GM18870 (cell line): Measurements from ENCODE around the gene GTF2H4.
"Not testable (repeated sequence)": the region's sequence is repeated elsewhere in the genome, so short reads cannot be mapped to it uniquely, and the experiment has no call there.

Source experiments
- ATAC-seq: cut with Tn5 transposase; IDR thresholded peaks from one replicate; pipeline ENCODE4 v1.9.1; 2021; ENCODE audit warnings: moderate library complexity; ENCODE audit not compliant: unreplicated experiment

The GTF2H4 gene

GRCh38 chr6:30917487-30917886 is 9.5 kb downstream of the GTF2H4 start:
- no peak for ATAC-seq

- no peak for ATAC-seq
Measured at GRCh38 chr6:30918670-30919069, 10.7 kb downstream of the GTF2H4 start.

DNA sequence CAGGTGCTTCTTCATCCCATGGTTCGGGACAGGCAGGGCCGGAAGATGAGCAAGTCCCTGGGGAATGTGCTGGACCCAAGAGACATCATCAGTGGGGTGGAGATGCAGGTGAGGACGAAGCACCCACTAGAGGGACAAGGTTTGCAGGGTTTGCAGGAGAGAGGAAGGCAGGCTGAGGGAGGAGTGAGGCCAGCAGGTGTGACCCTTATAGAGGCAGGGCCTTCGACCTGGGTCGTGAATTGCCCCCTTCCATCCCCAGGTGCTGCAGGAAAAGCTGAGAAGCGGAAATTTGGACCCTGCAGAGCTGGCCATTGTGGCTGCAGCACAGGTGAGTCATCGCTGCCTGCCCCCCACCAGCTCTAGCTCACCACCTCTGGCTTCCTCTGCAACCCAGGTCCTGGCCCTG is 14.4 kb downstream of the GTF2H4 start:
- no peak for ATAC-seq

GRCh38 chr6:30924040-30924627 is 16.1 kb downstream of the GTF2H4 start:
- ATAC-seq: not testable (repeated sequence)

DNA sequence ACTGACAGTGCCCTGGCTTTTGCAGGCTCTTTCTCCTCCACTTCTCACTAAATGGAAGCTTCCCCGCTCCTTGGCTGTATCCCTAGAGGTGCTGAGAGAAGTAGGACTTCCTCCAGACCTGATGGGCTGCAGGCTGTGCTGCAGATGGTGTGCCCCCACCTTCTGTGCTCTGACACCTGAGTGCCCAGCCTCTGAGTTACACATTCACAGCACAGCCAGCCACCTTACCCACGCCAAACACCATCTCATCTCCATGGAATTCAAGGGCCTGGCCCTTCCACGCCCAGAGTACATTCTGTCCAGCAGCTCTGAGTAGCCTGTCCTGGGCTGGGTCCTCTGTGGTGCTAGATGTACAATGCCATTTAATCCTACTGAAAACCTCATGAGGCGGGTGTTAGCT is 18.6 kb downstream of the GTF2H4 start:
- ATAC-seq: no peak

DNA sequence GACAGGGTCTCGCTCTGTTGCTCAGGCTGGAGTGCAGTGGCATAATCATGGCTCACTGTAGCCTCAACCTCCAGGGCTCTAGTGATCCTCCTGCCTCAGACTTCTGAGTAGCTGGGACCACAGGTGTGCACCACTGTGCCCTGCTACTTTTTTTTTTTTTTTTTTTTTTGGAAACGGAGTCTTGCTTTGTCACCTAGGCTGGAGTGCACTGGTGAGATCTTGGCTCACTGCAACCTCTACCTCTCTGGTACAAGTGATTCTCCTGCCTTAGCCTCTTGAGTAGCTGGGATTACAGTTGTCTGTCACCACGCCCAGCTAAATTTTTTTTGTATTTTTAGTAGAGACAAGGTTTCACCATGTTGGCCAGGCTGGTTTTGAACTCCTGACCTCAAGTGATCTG is 19.1 kb downstream of the GTF2H4 start:
- not testable (repeated sequence) for ATAC-seq

DNA sequence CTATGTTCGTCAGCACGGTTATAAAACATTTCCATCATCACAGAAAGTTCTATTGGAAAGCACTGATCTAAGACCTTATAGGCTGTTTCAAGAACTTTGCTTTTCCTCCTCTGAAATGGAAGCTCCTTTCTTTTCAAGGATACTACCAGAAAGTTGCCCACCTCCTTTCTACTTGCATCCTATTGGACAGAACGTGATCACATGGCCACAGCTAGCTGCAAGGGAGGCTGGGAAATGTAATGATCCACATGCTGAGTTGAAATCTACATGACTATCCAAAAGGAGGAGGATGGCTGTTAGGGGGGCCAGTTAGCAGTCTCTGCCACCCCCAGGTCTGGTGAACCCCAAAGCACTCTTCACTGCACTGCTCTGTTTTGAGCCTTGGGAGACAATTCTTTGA is 20.7 kb downstream of the GTF2H4 start:
- ATAC-seq: no peak

DNA sequence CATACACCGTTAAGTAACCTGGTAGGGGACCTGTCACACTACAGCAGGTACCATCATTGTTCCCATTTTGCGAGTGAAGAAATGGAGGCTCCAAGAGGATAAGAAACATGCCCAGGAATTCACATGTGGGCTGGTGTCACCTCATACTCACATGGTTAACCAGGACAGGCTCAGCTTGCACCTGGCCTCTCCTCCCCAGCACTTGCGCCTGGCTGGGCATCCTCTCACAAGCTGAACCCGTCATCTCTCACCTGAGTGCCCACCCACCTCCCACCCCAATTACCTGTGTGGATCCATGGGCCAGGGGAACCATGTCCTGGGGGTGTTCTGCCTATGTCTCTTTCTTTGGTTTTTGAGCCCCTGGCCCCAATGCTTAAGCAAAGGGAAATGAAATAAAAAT is 22.5 kb downstream of the GTF2H4 start:
- no peak for ATAC-seq

DNA sequence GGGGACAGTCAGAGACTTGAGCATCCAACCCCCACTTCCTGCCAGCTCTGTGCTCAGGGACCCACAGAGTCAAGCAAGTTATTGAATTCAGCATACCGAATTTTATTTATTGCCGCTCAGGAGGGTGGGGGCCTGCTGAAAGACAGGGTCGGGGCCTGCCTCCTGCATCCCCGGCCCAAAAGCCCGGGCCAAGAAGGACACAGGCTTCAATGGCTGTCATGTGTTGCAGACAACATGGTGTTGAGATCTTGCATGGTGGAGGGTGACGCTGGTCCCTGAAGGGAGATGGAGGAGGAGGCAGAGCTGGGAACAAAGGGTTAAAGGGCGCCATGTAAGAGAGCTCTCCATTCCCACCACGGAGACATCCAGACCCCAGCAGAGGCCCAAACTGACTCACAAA is 23.3 kb downstream of the GTF2H4 start:
- ATAC-seq: no peak

DNA sequence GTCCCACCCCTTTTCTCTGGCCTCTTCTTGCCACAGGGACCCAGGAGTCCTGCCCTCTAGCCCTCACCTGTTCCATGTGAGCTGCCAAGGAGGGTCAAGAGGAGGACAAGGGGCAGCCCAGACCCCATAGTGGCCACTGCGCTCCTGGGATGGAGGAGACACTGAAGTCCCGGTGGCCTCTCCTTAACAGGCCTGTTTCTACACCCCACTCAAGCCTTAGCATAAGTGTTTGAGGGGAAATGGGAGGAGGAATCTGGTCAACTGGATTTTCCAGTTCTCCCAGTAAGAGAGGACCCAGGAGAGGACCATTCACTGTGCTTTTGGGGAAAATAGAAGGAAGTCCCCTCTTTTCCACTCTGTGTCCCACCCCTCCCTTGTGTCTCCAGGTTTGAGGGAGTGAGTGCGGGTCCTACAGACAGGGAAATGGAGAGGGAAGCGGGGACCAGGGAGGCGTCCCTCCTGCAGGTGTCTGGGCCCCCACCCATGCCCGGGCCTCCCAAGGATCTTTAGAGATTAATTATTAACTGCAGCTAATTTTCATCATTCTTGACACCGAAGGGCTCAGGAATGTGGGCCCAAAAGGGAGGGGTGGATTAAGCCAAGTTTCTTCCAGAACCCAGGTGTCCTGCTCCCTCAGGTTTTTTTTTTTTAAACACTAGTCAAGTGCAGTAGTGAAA is 24.1 kb downstream of the GTF2H4 start, which contains the start of gene SFTA2:
Gene SFTA2, minus strand, starts transcription at position 202 of the 677 bp plus-strand sequence. Its CDS starts 74 bp downstream, at position 128.
- no peak for ATAC-seq

- no peak for ATAC-seq
Measured at GRCh38 chr6:30932665-30933365, 24.8 kb downstream of the GTF2H4 start.

- ATAC-seq: no peak
Measured at GRCh38 chr6:30935018-30935417, 27.0 kb downstream of the GTF2H4 start.

- ATAC-seq: no peak
Measured at GRCh38 chr6:30937265-30937664, 29.3 kb downstream of the GTF2H4 start.

GRCh38 chr6:30938730-30939129 is 30.7 kb downstream of the GTF2H4 start:
- ATAC-seq: no peak

DNA sequence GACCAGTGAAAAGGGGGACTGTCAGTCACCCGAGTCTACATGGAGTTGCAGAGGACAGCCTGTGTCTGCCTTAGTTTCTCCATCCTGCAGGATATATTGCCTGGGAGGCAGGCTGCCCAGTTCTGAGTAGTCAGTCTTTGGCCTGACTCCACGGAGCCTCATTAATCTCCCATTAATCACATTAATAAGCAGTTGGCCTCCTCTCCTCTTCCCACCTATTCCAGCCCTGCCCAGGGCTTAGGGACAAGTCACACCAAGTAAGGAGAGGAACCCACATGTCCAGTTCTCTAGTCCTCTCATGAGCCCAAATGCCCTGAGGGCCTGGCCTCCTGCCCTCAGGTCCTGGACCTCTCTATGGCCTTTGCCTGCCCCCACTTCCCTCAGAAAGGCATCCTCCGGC is 31.5 kb downstream of the GTF2H4 start:
- ATAC-seq: no peak

DNA sequence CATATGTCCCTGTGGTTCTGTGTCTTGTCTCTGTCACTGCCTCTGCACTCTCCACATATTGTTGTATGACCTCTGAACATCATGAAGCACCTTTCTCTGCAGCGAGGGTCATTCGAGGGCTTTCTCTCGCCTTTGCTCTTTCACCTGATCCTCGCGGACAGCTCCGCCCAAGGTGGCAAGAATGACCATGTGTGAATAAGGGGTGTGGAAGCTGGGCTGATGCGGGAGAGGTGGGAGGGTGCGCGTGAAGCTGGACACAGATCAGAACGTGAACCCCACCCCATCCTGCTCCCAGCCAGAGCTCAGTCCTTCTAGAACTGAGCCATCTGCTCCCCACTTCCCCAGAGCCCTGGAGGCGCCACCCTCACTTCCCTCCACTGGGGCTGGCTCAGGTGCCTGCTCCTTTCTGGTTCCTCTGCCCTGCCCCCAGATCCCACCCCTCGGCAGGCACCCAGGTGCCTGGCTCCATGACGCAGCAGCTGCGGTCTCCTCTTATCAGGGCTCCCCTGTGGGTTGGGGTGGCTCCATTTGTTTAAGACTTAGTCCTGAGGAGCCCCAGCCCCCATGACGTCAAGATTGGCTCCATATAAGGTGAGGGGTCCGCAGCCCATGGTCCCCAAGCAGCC is 32.5 kb downstream of the GTF2H4 start, which contains the start of gene MUCL3:
Gene MUCL3, plus strand, starts transcription at position 613 of the 626 bp plus-strand sequence. CDS start 27 bp downstream, outside the sequence.
- ATAC-seq: no peak

GRCh38 chr6:30942338-30943060 is 34.5 kb downstream of the GTF2H4 start:
- no peak for ATAC-seq

- ATAC-seq: no peak
Measured at GRCh38 chr6:30944051-30944450, 36.0 kb downstream of the GTF2H4 start.

DNA sequence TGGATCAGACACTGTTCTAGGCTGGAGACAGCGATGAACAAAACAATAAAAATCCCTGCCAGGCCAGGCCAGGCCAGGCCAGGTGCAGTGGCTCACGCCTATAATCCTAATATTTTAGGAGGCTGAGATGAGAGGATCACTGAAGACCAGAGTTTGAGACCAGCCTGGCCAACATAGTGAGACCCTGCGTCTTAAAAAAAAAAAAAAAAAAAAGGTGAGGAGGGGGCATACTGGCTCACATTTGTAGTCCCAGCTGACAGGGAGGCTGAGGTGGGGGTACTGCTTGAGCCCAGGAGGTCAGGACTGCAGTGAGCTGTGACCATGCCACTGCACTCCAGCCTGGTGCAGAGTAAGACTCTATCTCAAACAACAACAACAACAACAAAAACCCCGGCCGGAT is 37.3 kb downstream of the GTF2H4 start:
- ATAC-seq: no peak

DNA sequence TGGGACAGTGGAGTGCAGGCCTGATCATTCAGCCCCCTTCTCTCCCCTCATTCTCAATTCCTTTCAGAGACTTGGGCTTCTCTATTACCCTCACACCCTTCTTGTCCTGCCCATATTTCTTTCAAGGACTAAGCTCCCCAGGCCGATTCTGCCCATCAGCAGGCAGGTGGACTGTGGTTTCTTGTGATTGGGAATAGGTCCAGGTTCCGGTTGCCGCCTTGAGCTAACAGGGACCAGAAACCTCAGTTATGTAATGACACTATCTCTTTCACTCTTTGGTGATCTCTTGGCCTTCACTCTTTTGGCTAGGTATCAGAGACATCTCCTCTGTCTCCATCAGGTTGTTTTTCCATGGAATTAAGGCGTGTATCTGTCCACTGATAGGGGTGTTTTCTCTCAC is 39.2 kb downstream of the GTF2H4 start:
- no peak for ATAC-seq

DNA sequence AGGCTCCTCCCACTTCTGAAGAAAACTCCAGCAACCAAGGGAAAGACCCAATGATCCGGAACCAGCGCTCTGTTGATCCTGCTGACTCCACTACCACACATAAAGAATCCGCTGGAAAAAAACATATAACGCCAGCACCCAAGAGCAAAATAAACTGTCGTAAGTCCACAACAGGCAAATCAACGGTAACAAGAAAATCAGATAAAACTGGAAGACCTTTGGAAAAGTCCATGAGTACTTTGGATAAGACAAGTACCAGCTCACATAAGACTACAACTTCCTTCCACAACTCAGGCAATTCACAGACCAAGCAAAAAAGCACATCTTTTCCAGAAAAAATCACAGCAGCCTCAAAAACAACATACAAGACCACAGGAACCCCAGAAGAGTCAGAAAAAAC is 40.8 kb downstream of the GTF2H4 start:
- no peak for ATAC-seq
